ENCODE results near the gene DDX24.

DNA sequence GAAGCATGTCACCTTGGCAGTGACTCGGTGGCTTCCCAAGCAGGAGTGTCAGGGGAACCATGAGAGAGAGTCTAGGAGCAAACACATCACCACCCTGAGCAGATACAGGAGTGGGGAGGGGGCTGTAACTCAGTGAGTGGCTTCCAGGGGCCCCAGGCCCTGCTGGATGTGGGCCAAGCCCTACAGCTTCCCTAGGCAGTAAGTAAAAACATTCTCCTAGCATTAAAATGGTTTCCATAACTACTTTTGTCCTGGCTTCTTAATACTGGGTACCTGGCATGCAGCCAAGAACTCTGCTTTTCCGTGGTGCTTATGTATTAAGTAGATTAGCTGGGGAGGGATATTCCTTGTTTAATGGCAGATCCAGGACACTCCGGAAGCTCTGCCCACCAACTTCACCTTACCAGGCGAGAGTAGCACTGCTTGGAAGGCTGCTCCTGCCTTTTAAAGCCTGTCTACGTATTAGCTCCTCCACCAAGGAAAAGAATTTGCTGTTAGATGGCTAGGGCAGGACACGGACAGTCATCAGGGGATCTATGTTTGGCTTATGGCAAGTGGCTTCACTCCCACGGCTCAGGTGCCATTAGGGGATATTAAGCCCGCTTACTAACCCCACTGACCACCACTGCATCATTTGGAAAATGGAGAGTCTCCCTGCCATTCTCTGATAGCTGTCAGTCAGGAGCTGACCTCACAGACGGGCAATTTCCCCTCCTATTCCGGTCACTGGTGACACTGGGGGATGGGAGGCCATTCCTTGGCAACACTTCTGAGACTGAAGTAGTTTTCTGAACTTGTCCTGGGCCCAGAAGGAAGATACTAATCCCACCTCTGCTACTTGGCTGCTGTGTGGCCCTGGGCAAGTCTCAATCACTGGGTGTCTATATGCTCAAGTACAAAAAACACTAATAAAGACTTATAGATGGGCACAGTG is 32.0 kb downstream of the DDX24 start:
- TF ChIP-seq RFX5 (IDR thresholded peaks at IDR 0.05) (no peak), CHD4 (IDR thresholded peaks at IDR 0.05; ENCODE audit: borderline replicate concordance) (no peak), ZSCAN20 (CRISPR knock-in tag; IDR thresholded peaks at IDR 0.05) (no peak), ZC3H11A (IDR thresholded peaks at IDR 0.05) (no peak), POLR2A (IDR thresholded peaks at IDR 0.05; ENCODE audit: low read length) (no peak), RNF2 (IDR thresholded peaks at IDR 0.05; ENCODE audit: borderline replicate concordance, low read depth) (no peak), SMC3 (IDR thresholded peaks at IDR 0.05) (no peak), BHLHE40 (IDR thresholded peaks at IDR 0.05; ENCODE audit: low read depth, low read length) (no peak), JUN (IDR thresholded peaks at IDR 0.05) (no peak), CHD2 (IDR thresholded peaks at IDR 0.05; ENCODE audit: low read length, partially characterized antibody) (no peak)
- TF ChIP-seq, protein P1, sequence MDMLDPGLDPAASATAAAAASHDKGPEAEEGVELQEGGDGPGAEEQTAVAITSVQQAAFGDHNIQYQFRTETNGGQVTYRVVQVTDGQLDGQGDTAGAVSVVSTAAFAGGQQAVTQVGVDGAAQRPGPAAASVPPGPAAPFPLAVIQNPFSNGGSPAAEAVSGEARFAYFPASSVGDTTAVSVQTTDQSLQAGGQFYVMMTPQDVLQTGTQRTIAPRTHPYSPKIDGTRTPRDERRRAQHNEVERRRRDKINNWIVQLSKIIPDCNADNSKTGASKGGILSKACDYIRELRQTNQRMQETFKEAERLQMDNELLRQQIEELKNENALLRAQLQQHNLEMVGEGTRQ (IDR thresholded peaks at IDR 0.05), result no peak
- TF ChIP-seq, protein P2, sequence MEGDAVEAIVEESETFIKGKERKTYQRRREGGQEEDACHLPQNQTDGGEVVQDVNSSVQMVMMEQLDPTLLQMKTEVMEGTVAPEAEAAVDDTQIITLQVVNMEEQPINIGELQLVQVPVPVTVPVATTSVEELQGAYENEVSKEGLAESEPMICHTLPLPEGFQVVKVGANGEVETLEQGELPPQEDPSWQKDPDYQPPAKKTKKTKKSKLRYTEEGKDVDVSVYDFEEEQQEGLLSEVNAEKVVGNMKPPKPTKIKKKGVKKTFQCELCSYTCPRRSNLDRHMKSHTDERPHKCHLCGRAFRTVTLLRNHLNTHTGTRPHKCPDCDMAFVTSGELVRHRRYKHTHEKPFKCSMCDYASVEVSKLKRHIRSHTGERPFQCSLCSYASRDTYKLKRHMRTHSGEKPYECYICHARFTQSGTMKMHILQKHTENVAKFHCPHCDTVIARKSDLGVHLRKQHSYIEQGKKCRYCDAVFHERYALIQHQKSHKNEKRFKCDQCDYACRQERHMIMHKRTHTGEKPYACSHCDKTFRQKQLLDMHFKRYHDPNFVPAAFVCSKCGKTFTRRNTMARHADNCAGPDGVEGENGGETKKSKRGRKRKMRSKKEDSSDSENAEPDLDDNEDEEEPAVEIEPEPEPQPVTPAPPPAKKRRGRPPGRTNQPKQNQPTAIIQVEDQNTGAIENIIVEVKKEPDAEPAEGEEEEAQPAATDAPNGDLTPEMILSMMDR (IDR thresholded peaks at IDR 0.05), result no peak
- TF ChIP-seq, protein P3, sequence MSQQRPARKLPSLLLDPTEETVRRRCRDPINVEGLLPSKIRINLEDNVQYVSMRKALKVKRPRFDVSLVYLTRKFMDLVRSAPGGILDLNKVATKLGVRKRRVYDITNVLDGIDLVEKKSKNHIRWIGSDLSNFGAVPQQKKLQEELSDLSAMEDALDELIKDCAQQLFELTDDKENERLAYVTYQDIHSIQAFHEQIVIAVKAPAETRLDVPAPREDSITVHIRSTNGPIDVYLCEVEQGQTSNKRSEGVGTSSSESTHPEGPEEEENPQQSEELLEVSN (IDR thresholded peaks at IDR 0.05; ENCODE audit: borderline replicate concordance, low read depth), result no peak
- TF ChIP-seq, protein P4, sequence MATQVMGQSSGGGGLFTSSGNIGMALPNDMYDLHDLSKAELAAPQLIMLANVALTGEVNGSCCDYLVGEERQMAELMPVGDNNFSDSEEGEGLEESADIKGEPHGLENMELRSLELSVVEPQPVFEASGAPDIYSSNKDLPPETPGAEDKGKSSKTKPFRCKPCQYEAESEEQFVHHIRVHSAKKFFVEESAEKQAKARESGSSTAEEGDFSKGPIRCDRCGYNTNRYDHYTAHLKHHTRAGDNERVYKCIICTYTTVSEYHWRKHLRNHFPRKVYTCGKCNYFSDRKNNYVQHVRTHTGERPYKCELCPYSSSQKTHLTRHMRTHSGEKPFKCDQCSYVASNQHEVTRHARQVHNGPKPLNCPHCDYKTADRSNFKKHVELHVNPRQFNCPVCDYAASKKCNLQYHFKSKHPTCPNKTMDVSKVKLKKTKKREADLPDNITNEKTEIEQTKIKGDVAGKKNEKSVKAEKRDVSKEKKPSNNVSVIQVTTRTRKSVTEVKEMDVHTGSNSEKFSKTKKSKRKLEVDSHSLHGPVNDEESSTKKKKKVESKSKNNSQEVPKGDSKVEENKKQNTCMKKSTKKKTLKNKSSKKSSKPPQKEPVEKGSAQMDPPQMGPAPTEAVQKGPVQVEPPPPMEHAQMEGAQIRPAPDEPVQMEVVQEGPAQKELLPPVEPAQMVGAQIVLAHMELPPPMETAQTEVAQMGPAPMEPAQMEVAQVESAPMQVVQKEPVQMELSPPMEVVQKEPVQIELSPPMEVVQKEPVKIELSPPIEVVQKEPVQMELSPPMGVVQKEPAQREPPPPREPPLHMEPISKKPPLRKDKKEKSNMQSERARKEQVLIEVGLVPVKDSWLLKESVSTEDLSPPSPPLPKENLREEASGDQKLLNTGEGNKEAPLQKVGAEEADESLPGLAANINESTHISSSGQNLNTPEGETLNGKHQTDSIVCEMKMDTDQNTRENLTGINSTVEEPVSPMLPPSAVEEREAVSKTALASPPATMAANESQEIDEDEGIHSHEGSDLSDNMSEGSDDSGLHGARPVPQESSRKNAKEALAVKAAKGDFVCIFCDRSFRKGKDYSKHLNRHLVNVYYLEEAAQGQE (IDR thresholded peaks at IDR 0.05), result no peak

Data from A549 (cell line).